ENCODE measurements around the gene ENPP4. TPM values are rescaled to one million over a fixed set of nuclear protein-coding genes. Genes with fewer than 3 reads are reported as not detected.
"Not testable (repeated sequence)": the region's sequence is repeated elsewhere in the genome, so short reads cannot be mapped to it uniquely, and the experiment has no call there.

ENPP4 gene
- total RNA-seq, 1 donor = 6.5 TPM

DNA sequence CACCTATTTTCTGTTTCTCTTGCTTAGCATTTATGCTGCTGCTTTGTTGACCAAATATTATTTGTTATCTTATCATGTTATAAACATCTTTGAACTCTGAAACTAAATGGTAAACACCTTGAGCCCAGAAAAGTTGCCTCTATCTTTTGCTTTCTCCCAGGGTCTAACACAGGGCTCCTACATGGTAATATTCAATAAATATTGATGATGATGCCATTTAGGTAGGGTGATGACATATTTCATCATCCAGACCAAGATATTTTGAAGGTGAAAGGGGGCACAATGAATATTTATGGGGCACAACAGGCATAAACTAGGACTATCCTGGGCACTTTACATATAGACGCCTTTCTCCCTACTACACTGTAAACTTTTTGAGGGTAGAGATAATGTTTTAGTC lies 11.6 kb upstream of the ENPP4 start:
- Histone ChIP-seq H3K4me3 (ENCODE audit: insufficient read depth, low read length) (no peak overlapping the region), H4K20me1 (ENCODE audit: insufficient read depth, low read length) (no peaks in the 10 kb centered on the region), H2AFZ (ENCODE audit: low read length) (no peak overlapping the region), H3K36me3 (ENCODE audit: insufficient read depth, low read length) (no peaks in the 10 kb centered on the region), H3K27ac (ENCODE audit: low read depth, low read length) (no peak overlapping the region), H3K4me2 (ENCODE audit: insufficient read depth, low read length) (no peak overlapping the region), H3K9me3 (ENCODE audit: low read depth, low read length) (no peaks in the 10 kb centered on the region), H3K79me2 (ENCODE audit: insufficient read depth, low read length) (no peaks in the 10 kb centered on the region), H3K27me3 (ENCODE audit: insufficient read depth, low read length) (no peaks in the 10 kb centered on the region), H3K4me1 (ENCODE audit: insufficient read depth, low read length) (no peaks in the 10 kb centered on the region)
- DNase-seq (ENCODE audit: insufficient read length, low spot score, missing footprints) = no peak
- TF ChIP-seq, protein P1, sequence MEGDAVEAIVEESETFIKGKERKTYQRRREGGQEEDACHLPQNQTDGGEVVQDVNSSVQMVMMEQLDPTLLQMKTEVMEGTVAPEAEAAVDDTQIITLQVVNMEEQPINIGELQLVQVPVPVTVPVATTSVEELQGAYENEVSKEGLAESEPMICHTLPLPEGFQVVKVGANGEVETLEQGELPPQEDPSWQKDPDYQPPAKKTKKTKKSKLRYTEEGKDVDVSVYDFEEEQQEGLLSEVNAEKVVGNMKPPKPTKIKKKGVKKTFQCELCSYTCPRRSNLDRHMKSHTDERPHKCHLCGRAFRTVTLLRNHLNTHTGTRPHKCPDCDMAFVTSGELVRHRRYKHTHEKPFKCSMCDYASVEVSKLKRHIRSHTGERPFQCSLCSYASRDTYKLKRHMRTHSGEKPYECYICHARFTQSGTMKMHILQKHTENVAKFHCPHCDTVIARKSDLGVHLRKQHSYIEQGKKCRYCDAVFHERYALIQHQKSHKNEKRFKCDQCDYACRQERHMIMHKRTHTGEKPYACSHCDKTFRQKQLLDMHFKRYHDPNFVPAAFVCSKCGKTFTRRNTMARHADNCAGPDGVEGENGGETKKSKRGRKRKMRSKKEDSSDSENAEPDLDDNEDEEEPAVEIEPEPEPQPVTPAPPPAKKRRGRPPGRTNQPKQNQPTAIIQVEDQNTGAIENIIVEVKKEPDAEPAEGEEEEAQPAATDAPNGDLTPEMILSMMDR (IDR thresholded peaks at IDR 0.05; ENCODE audit: extremely low read depth, low read depth, low read length) = no peak

DNA sequence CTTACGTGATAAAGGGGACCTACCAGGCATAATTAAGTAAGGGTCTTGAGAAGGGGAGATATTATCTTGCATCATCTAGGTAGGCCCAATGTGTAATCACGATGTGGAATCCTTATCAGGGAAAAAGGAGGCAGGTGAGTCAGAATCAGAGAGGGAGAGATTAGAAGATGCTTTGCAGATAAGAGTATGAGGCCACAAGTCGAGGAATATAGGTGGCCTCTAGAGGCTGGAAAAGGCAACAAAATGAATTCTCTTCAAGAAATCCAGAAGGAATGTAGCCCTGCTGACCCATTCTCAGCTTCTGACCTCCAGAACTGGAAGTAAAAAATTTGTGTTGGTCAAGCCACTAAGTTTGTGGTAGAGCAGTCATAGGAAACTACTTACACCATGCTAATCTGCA lies 11.0 kb upstream of the ENPP4 start:
- Histone ChIP-seq H3K27me3 (ENCODE audit: insufficient read depth, low read length) (no peaks in the 10 kb centered on the region), H3K9me3 (ENCODE audit: low read depth, low read length) (no peaks in the 10 kb centered on the region), H3K36me3 (ENCODE audit: insufficient read depth, low read length) (no peaks in the 10 kb centered on the region), H4K20me1 (ENCODE audit: insufficient read depth, low read length) (no peaks in the 10 kb centered on the region), H3K4me2 (ENCODE audit: insufficient read depth, low read length) (no peak overlapping the region), H2AFZ (ENCODE audit: low read length) (no peak overlapping the region), H3K79me2 (ENCODE audit: insufficient read depth, low read length) (no peaks in the 10 kb centered on the region), H3K27ac (ENCODE audit: low read depth, low read length) (no peak overlapping the region), H3K4me3 (ENCODE audit: insufficient read depth, low read length) (no peak overlapping the region), H3K4me1 (ENCODE audit: insufficient read depth, low read length) (no peaks in the 10 kb centered on the region)
- DNase-seq (ENCODE audit: insufficient read length, low spot score, missing footprints) = no peak
- TF ChIP-seq, protein P1 (IDR thresholded peaks at IDR 0.05; ENCODE audit: extremely low read depth, low read depth, low read length) = no peak

DNA sequence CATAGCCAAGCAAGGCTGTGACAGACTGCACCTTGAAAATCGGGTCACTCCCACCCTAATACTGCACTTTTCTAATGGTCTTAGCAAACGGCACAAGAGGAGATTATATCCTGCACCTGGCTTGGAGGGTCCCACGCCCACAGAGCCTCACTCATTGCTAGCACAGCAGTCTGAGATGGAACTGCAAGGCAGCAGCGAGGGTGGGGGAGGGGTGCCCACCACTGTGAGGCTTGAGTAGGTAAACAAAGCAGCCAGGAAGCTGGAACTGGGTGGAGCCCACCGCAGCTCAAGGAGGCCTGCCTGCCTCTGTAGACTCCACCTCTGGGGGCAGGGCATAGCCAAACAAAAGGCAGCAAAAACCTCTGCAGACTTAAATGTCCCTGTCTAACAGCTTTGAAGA lies 10.1 kb upstream of the ENPP4 start:
- H3K4me3 ChIP-seq (ENCODE audit: insufficient read depth, low read length); H3K79me2 ChIP-seq (ENCODE audit: insufficient read depth, low read length); H3K27ac ChIP-seq (ENCODE audit: low read depth, low read length); H3K4me1 ChIP-seq (ENCODE audit: insufficient read depth, low read length); H3K36me3 ChIP-seq (ENCODE audit: insufficient read depth, low read length); DNase-seq (ENCODE audit: insufficient read length, low spot score, missing footprints); H4K20me1 ChIP-seq (ENCODE audit: insufficient read depth, low read length); H3K27me3 ChIP-seq (ENCODE audit: insufficient read depth, low read length); H2AFZ ChIP-seq (ENCODE audit: low read length); H3K4me2 ChIP-seq (ENCODE audit: insufficient read depth, low read length); H3K9me3 ChIP-seq (ENCODE audit: low read depth, low read length): not testable (repeated sequence)

DNA sequence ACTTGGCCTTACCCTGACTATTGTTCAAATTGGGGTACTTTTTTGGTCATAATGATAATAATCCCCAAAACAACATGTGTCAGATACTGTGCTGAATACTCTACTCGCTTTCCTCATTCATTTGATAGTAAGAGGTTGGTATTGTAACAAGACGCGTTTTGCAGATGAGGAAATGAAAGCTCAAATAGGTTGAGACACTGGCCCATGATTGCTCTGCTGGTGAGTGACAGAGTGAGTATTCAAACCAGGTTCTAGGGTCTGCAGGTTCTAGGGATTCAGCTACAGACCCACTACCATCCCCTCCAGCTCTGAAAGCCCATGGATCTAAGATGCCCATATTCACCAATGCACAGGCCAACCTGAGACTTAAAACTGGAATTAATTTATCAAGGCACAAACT lies 1.3 kb upstream of the ENPP4 start:
- no peak for DNase-seq (ENCODE audit: insufficient read length, low spot score, missing footprints)
- H3K9me3 ChIP-seq (ENCODE audit: low read depth, low read length) = no peaks in the 10 kb centered on the region

More for the DNA sequence above, 1.3 kb upstream of the ENPP4 start:
- no peaks in the 10 kb centered on the region for H3K36me3 ChIP-seq (ENCODE audit: insufficient read depth, low read length)
- no peak overlapping the region for H3K4me2 ChIP-seq (ENCODE audit: insufficient read depth, low read length)
- H3K4me3 ChIP-seq (ENCODE audit: insufficient read depth, low read length) = no peak overlapping the region
- no peaks in the 10 kb centered on the region for H3K4me1 ChIP-seq (ENCODE audit: insufficient read depth, low read length)
- H3K27ac ChIP-seq (ENCODE audit: low read depth, low read length) = no peak overlapping the region
- H2AFZ ChIP-seq (ENCODE audit: low read length) = no peak overlapping the region
- peaks cover 25% of the 10 kb centered on the region for H3K27me3 ChIP-seq (ENCODE audit: insufficient read depth, low read length)
- no peaks in the 10 kb centered on the region for H3K79me2 ChIP-seq (ENCODE audit: insufficient read depth, low read length)
- TF ChIP-seq, protein P1 (IDR thresholded peaks at IDR 0.05; ENCODE audit: extremely low read depth, low read depth, low read length) = no peak
- H4K20me1 ChIP-seq (ENCODE audit: insufficient read depth, low read length) = no peaks in the 10 kb centered on the region
